LNCAP (cell line): Measurements from ENCODE around the gene GCN1.

Experiments used
- TF ChIP-seq, protein P1 (sequence below): fragments of 450-650 bp; IDR thresholded peaks from 2 replicates; pipeline ENCODE4 v1.5.1; 2017; ENCODE audit warnings: mild to moderate bottlenecking

The GCN1 gene

DNA sequence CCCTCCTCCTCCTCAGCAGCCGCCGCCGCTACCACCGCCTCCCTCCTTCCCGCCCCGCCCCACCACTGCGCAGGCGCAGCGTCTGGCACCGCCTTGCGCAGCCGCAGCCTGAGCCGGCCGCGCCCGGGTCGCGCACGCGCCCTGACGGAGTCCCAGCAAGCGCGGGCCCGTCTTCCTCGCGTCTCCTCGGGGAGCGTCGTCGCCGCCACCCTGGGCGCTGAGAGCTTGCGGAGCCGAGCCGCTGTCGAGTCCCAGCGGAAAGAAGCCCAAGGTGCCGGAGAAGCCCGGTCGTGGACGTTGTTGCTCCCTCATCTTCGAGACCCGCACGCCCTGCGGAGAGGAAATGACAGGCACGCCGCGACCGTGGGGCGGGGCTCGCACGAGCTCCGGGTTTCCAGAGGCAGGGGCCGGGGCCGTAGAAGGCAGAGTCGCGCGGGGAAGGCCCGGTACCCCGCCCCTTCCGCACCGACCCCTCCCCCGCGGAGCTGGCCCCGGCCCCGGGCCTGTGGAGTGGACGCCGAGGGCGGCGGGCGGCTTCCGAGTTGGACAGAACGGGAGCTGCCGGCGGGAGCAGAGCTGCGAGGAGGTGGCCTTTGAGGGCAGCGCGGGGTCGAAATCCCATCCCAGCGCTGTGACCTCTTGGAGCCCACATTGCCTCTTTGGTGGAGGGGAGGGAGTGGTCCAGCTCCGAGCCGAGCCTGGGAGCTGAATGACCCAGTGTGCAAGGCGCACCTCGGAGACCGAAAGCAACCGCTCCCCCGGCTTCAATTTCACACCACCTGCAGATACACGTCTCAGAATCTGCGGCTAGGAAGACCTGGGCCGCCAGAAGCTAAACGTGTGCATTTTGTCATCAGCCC lies 77.5 kb downstream of the GCN1 start:
- TF ChIP-seq, protein P1, sequence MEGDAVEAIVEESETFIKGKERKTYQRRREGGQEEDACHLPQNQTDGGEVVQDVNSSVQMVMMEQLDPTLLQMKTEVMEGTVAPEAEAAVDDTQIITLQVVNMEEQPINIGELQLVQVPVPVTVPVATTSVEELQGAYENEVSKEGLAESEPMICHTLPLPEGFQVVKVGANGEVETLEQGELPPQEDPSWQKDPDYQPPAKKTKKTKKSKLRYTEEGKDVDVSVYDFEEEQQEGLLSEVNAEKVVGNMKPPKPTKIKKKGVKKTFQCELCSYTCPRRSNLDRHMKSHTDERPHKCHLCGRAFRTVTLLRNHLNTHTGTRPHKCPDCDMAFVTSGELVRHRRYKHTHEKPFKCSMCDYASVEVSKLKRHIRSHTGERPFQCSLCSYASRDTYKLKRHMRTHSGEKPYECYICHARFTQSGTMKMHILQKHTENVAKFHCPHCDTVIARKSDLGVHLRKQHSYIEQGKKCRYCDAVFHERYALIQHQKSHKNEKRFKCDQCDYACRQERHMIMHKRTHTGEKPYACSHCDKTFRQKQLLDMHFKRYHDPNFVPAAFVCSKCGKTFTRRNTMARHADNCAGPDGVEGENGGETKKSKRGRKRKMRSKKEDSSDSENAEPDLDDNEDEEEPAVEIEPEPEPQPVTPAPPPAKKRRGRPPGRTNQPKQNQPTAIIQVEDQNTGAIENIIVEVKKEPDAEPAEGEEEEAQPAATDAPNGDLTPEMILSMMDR = no peak

- TF ChIP-seq, protein P1 = no peak
Measured at GRCh38 chr12:120116441-120116791, 78.1 kb downstream of the GCN1 start, which contains the start of gene RAB35. Gene RAB35, minus strand, starts transcription at chr12:120116753. Its CDS starts 103 bp downstream, at chr12:120116650.

DNA sequence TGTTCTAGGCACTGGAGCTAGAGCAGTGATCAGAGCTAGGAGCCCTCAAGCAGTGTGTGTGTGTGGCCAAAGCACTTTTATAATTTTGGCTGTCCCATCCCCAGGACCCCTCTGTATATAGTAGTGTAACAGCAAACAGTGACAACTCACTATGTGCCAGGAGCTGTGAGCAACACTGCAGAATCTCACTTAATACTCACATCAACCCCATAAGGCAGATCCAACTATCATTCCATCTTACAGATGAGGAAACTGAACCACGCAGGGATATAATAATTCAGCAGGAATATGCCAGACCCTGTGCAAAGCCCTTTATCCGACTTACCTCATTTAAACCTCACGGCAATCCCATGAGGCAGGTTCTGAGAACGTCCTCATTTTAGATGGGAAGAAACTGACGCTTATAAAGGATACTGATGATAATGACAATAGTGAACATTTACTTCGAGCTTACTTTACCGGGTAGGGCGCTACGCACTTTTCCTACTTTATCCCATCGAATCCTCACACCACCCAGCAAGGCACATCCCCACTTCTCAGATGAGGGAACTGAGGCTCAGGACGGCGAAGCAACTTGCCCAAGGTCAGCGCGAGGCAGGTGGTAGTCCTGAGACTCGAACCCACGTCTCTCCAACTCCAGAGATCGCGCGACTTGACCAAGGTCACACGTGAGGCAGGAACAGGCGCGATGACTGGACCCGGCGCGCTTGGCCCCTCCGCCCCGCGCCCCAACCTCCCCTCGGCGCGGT lies 78.6 kb downstream of the GCN1 start:
- TF ChIP-seq, protein P1 = no peak

- TF ChIP-seq, protein P1 = no peak
Measured at GRCh38 chr12:120115066-120115465, 79.4 kb downstream of the GCN1 start.

- TF ChIP-seq, protein P1 = no peak
Measured at GRCh38 chr12:120110550-120111501, 83.7 kb downstream of the GCN1 start.

GRCh38 chr12:120109570-120110267 lies 84.8 kb downstream of the GCN1 start:
- TF ChIP-seq, protein P1 = no peak
